Transverse colon (tissue), 4 donors: Measurements from ENCODE around the gene MAGI1.

ENCODE experiments used
- CTCF ChIP-seq, 5 experiments: fragments of 200-600 bp in 3 of 5; fragments of 450-650 bp in 2 of 5; sonication (generic) in 3 of 5; IDR thresholded peaks; 1 replicate in 2 of 5; 2 replicates in 3 of 5; pipeline ENCODE4 v1.5.1; 2016 to 2017; ENCODE audit warnings: antibody characterized with exemption in 5 of 5, inconsistent platforms in 3 of 5, mild to moderate bottlenecking in 2 of 5, moderate library complexity in 1 of 5
- EP300 ChIP-seq: sonication (generic); formaldehyde crosslinking; IDR thresholded peaks from one replicate; pipeline ENCODE4 v1.6.1; 2017; ENCODE audit warnings: antibody characterized with exemption, low read depth
- POLR2AphosphoS5 ChIP-seq, 3 donors: sonication (generic); formaldehyde crosslinking; IDR thresholded peaks; one replicate each; pipeline ENCODE4 v1.6.1; 2016; ENCODE audit warnings: antibody characterized with exemption in 3 of 3

GRCh38 chr3:66041116-66041515, 2.4 kb upstream of the MAGI1 start:
- TF ChIP-seq CTCF (IDR thresholded peaks at IDR 0.05) (no peak), EP300 (no peak), POLR2AphosphoS5 (IDR thresholded peaks at IDR 0.05) (no peak)
